SK-N-SH treated with all-trans-retinoic acid at 6 μM for 48 hours (cell line): ENCODE data around the gene PURB.
"Not testable (repeated sequence)": the region's sequence is repeated elsewhere in the genome, so short reads cannot be mapped to it uniquely, and the experiment has no call there.

Experiments used
- ATAC-seq: fragments of 200-7000 bp; cut with Tn5 transposase; 3 replicates; pipeline ENCODE4 v1.9.1; 2020; ENCODE audit warnings: mild to moderate bottlenecking, moderate library complexity
- ARNTL ChIP-seq: fragments of 450-650 bp; formaldehyde crosslinking; IDR thresholded peaks from 2 replicates; pipeline ENCODE4 v1.5.0; 2020; ENCODE audit warnings: low read depth, mild to moderate bottlenecking, moderate library complexity, borderline replicate concordance
- BACH2 ChIP-seq: fragments of 250-450 bp; sonication (Bioruptor Pico); IDR thresholded peaks from 2 replicates; pipeline ENCODE4 v1.9.0; 2021; ENCODE audit warnings: mild to moderate bottlenecking, borderline replicate concordance
- CREB5 ChIP-seq: fragments of 250-450 bp; sonication (Bioruptor Pico); IDR thresholded peaks from 2 replicates; pipeline ENCODE4 v1.5.1; 2020; ENCODE audit warnings: low read depth, mild to moderate bottlenecking, moderate library complexity
- CSDC2 ChIP-seq: fragments of 250-450 bp; sonication (Bioruptor Pico); IDR thresholded peaks from 2 replicates; pipeline ENCODE4 v1.5.0; 2020; ENCODE audit warnings: mild to moderate bottlenecking, moderate library complexity
- CSRNP3 ChIP-seq: fragments of 250-450 bp; sonication (Bioruptor Pico); IDR thresholded peaks from 2 replicates; pipeline ENCODE4 v1.5.1; 2021; ENCODE audit warnings: mild to moderate bottlenecking, moderate library complexity
- GLIS3 ChIP-seq: fragments of 250-450 bp; sonication (Bioruptor Pico); IDR thresholded peaks from 2 replicates; pipeline ENCODE4 v1.5.0; 2020; ENCODE audit warnings: mild to moderate bottlenecking, moderate library complexity
- ISL1 ChIP-seq: fragments of 250-450 bp; sonication (Bioruptor Pico); IDR thresholded peaks from 2 replicates; pipeline ENCODE4 v2.1.2; 2022; ENCODE audit warnings: mild to moderate bottlenecking, moderate library complexity
- OSR1 ChIP-seq: fragments of 250-450 bp; sonication (Bioruptor Pico); IDR thresholded peaks from 2 replicates; pipeline ENCODE4 v1.8.0; 2022; ENCODE audit warnings: moderate library complexity, mild to moderate bottlenecking, inconsistent platforms
- PATZ1 ChIP-seq: fragments of 250-450 bp; sonication (Bioruptor Pico); IDR thresholded peaks from 2 replicates; pipeline ENCODE4 v1.8.0; 2020; ENCODE audit warnings: mild to moderate bottlenecking, moderate library complexity, borderline replicate concordance
- POU6F1 ChIP-seq: fragments of 250-450 bp; sonication (Bioruptor Pico); IDR thresholded peaks from 2 replicates; pipeline ENCODE4 v1.8.0; 2021; ENCODE audit warnings: low read depth, mild to moderate bottlenecking, moderate library complexity, borderline replicate concordance
- PPARA ChIP-seq: fragments of 250-450 bp; sonication (Bioruptor Pico); IDR thresholded peaks from 2 replicates; pipeline ENCODE4 v1.5.0; 2020; ENCODE audit warnings: mild to moderate bottlenecking, borderline replicate concordance
- RARB ChIP-seq: fragments of 250-450 bp; sonication (Bioruptor Pico); IDR thresholded peaks from 2 replicates; pipeline ENCODE4 v1.8.0; 2021; ENCODE audit warnings: mild to moderate bottlenecking, moderate library complexity
- TCF4 ChIP-seq: fragments of 250-450 bp; sonication (Bioruptor Pico); IDR thresholded peaks from 2 replicates; pipeline ENCODE4 v1.8.0; 2021; ENCODE audit warnings: mild to moderate bottlenecking, moderate library complexity, borderline replicate concordance
- TOX ChIP-seq: fragments of 250-450 bp; sonication (Bioruptor Pico); IDR thresholded peaks from 2 replicates; pipeline ENCODE4 v1.8.0; 2021; ENCODE audit warnings: mild to moderate bottlenecking, moderate library complexity, borderline replicate concordance
- TSHZ2 ChIP-seq: fragments of 250-450 bp; sonication (Bioruptor Pico); IDR thresholded peaks from 2 replicates; pipeline ENCODE4 v1.5.0; 2020; ENCODE audit warnings: mild to moderate bottlenecking, moderate library complexity
- ZNF565 ChIP-seq: fragments of 450-650 bp; formaldehyde crosslinking; conservative IDR thresholded peaks from 2 replicates; pipeline ENCODE4 v1.5.0; 2020; ENCODE audit warnings: low read depth, mild to moderate bottlenecking, moderate library complexity
- ZNF70 ChIP-seq: fragments of 450-650 bp; formaldehyde crosslinking; IDR thresholded peaks from 2 replicates; pipeline ENCODE4 v1.5.0; 2020; ENCODE audit warnings: mild to moderate bottlenecking, moderate library complexity

PURB gene

GRCh38 chr7:44846816-44847508 lies 38.4 kb downstream of the PURB start:
- TF ChIP-seq POU6F1 (CRISPR knock-in tag) (no peak), CSRNP3 (no peak), OSR1 (no peak), ARNTL (CRISPR knock-in tag) (no peak), BACH2 (CRISPR knock-in tag) (no peak), GLIS3 (CRISPR knock-in tag) (no peak), PPARA (CRISPR knock-in tag) (no peak), CSDC2 (CRISPR knock-in tag) (no peak), TSHZ2 (CRISPR knock-in tag) (no peak), ISL1 (CRISPR knock-in tag) (no peak), ZNF70 (CRISPR knock-in tag) (no peak), ZNF565 (no peak), TOX (CRISPR knock-in tag) (no peak), TCF4 (CRISPR knock-in tag) (no peak)
- no peak for ATAC-seq

GRCh38 chr7:44846390-44846789 lies 38.9 kb downstream of the PURB start:
- ATAC-seq, result not testable (repeated sequence)

- ATAC-seq, result no peak
- TF ChIP-seq CSRNP3, result no peak
- no peak for TF ChIP-seq RARB (CRISPR knock-in tag)
- TF ChIP-seq PPARA (CRISPR knock-in tag), result no peak
- TF ChIP-seq ISL1 (CRISPR knock-in tag), result no peak
- TF ChIP-seq GLIS3 (CRISPR knock-in tag), result no peak
- no peak for TF ChIP-seq TSHZ2 (CRISPR knock-in tag)
- no peak for TF ChIP-seq CREB5 (CRISPR knock-in tag)
- TF ChIP-seq PATZ1 (CRISPR knock-in tag), result no peak
- TF ChIP-seq TCF4 (CRISPR knock-in tag), result no peak
Observed at GRCh38 chr7:44845451-44845850, 39.9 kb downstream of the PURB start.

GRCh38 chr7:44843440-44843839 lies 41.9 kb downstream of the PURB start:
- ATAC-seq, result not testable (repeated sequence)

- not testable (repeated sequence) for ATAC-seq
Observed at GRCh38 chr7:44842675-44843074, 42.7 kb downstream of the PURB start.
